GM12878 (cell line): ENCODE data around the gene TTL. TPM values are rescaled to one million over a fixed set of nuclear protein-coding genes. Genes with fewer than 3 reads are reported as not detected.

Source experiments
- ATAC-seq: fragments of 200-7000 bp; cut with Tn5 transposase; 3 replicates; pipeline ENCODE4 v1.9.1; 2020; ENCODE audit warnings: mild to moderate bottlenecking, moderate library complexity
- BruUV-seq: library from RNA; stranded (reverse); fragments of 400-500 nt; replicated peaks from 2 replicates; lab custom pipeline; 2021; lab: Mats Ljungman, UMichigan
- CTCF ChIA-PET: fragments of 300-600 bp; sonication (Branson Sonifier 250); formaldehyde crosslinking; extraction: SDS; loops from one replicate; lab custom pipeline; 2021; ENCODE audit warnings: inconsistent platforms; lab: Yijun Ruan, JAX
- POLR2A ChIA-PET: fragments of 350-600 bp; formaldehyde crosslinking; extraction: SDS; loops from one replicate; lab custom pipeline; 2021; ENCODE audit warnings: inconsistent platforms; lab: Charles Lee
- RAD21 ChIA-PET: fragments of 300-600 bp; sonication (Branson Sonifier 250); formaldehyde crosslinking; loops from one replicate; lab custom pipeline; 2023; ENCODE audit warnings: antibody characterized with exemption; ENCODE audit not compliant: unreplicated experiment; lab: Charles Lee
- SMC1A ChIA-PET: fragments of 300-600 bp; sonication (Branson Sonifier 250); formaldehyde crosslinking; loops from one replicate; lab custom pipeline; 2023; ENCODE audit not compliant: unreplicated experiment, uncharacterized antibody; lab: Charles Lee
- DNase-seq: peaks from one replicate; pipeline ENCODE4 v3.0.0-alpha.2; 2011; ENCODE audit warnings: low read depth, low spot score
- FAIRE-seq: peaks from 3 replicates; lab custom pipeline; 2011; peaks lifted over from hg19 to GRCh38; lab: Jason Lieb, UNC
- H2AFZ ChIP-seq: 2 replicates; pipeline ENCODE4 v1.6.0; 2011; ENCODE audit warnings: low read depth, low read length, control low read depth; ENCODE audit not compliant: control insufficient read depth
- H3K27ac ChIP-seq: 2 replicates; pipeline ENCODE4 v1.5.1; 2011; ENCODE audit warnings: control low read depth; ENCODE audit not compliant: control insufficient read depth, insufficient read depth
- H3K27me3 ChIP-seq, 2 experiments: replicated peaks in 1 of 2; 2 replicates each; pipeline versions ENCODE4 v1.6.0 to v1.6.1; 2011; ENCODE audit warnings: low read length in 1 of 2; ENCODE audit not compliant: control insufficient read depth in 2 of 2, insufficient read depth in 2 of 2
- H3K36me3 ChIP-seq, 2 experiments: 2 replicates each; pipeline ENCODE4 v1.5.1; 2011; ENCODE audit warnings: low read length in 1 of 2; ENCODE audit not compliant: control insufficient read depth in 2 of 2, insufficient read depth in 2 of 2
- H3K4me1 ChIP-seq: 2 replicates; pipeline ENCODE4 v1.6.1; 2011; ENCODE audit warnings: mild to moderate bottlenecking, low read length, moderate library complexity, mixed read lengths; ENCODE audit not compliant: control insufficient read depth, insufficient read depth
- H3K4me2 ChIP-seq: 2 replicates; pipeline ENCODE4 v1.6.0; 2011; ENCODE audit warnings: control low read depth; ENCODE audit not compliant: control insufficient read depth, insufficient read depth
- H3K4me3 ChIP-seq: fragments of 200-600 bp; sonication (generic); 2 replicates; pipeline ENCODE4 v1.5.1; 2016
- H3K79me2 ChIP-seq: 2 replicates; pipeline ENCODE4 v1.6.0; 2011; ENCODE audit warnings: low read length; ENCODE audit not compliant: control insufficient read depth, insufficient read depth
- H3K9ac ChIP-seq: 2 replicates; pipeline ENCODE4 v1.8.0; 2011; ENCODE audit warnings: low read length, control low read depth, mixed read lengths; ENCODE audit not compliant: control insufficient read depth, insufficient read depth
- H3K9me3 ChIP-seq: replicated peaks from 3 replicates; pipeline ENCODE4 v1.5.1; 2011; ENCODE audit warnings: mild to moderate bottlenecking, low read length; ENCODE audit not compliant: control insufficient read depth, insufficient read depth
- H4K20me1 ChIP-seq: 2 replicates; pipeline ENCODE4 v1.6.0; 2011; ENCODE audit not compliant: control insufficient read depth, insufficient read depth
- GATAD2B ChIP-seq: fragments of 450-650 bp; conservative IDR thresholded peaks from 2 replicates; pipeline ENCODE4 v1.6.1; 2017; ENCODE audit warnings: low read depth, mild to moderate bottlenecking, moderate library complexity
- KDM1A ChIP-seq: fragments of 200-600 bp; sonication (generic); IDR thresholded peaks from 2 replicates; pipeline ENCODE4 v1.6.1; 2016; ENCODE audit warnings: borderline replicate concordance
- RAD51 ChIP-seq: fragments of 450-650 bp; IDR thresholded peaks from 2 replicates; pipeline ENCODE4 v1.6.1; 2016; ENCODE audit warnings: moderate library complexity, mild to moderate bottlenecking, inconsistent platforms
- SKIL ChIP-seq: fragments of 450-650 bp; IDR thresholded peaks from 2 replicates; pipeline ENCODE4 v1.6.1; 2017; ENCODE audit warnings: mild to moderate bottlenecking, low read depth, inconsistent platforms; ENCODE audit not compliant: poor library complexity, severe bottlenecking
- ZBTB33 ChIP-seq: fragments of 450-650 bp; IDR thresholded peaks from 2 replicates; pipeline ENCODE4 v1.6.1; 2017; ENCODE audit warnings: mild to moderate bottlenecking
- WGBS: methylation state at CpG from one replicate; pipeline ENCODE4 v1.1.6; 2016; ENCODE audit warnings: low lambda C conversion rate; ENCODE audit not compliant: insufficient replicate concordance, insufficient coverage; ENCODE audit errors: missing lambda C conversion rate; 5-methylcytosine and 5-hydroxymethylcytosine counted together
- in situ Hi-C: fragments of 300-500 bp; cut with MboI; formaldehyde crosslinking; loops from 9 replicates; pipeline ENCODE4 v1.14.3; 2018; ENCODE audit warnings: mixed read lengths
- intact Hi-C: fragments of 100-400 bp; cut with micrococcal nuclease; formaldehyde crosslinking; loops from one replicate; pipeline ENCODE4 v1.14.2; 2022; ENCODE audit not compliant: unreplicated experiment
- polyA plus RNA-seq, 11 experiments: library from polyadenylated mRNA; depleted of rRNA in 4 of 11; unstranded in 6 of 11; stranded (reverse) in 5 of 11; fragments of >200 nt; fragmentation: Nextera tagmentation in 4 of 11; fragmentation: Illumina TruSeq in 1 of 11; extraction: Ambion mirVana in 4 of 11; extraction: Trizol in 1 of 11; gene quantifications; 1 replicate in 1 of 11; 2 replicates in 10 of 11; pipeline versions ENCODE4 v1.2.1 to v1.2.3, GENCODE V29; 2011 to 2016; ENCODE audit warnings: inconsistent platforms in 2 of 11, missing spikeins in 2 of 11, low read depth in 1 of 11
- total RNA-seq, 4 experiments: library from RNA; depleted of rRNA in 3 of 4; stranded (reverse); fragments of >200 nt in 3 of 4; fragmentation: Illumina TruSeq in 1 of 4; extraction: Trizol in 1 of 4; gene quantifications; 2 replicates each; pipeline versions ENCODE4 v1.2.1 to v1.2.3, GENCODE V29; 2013 to 2021

Gene TTL
- total and polyA plus RNA-seq, 10 of the 15 experiments (the other 5 are each of a cell fraction or from before 2014, with no cell fraction given): 3.9 to 27.1 (median 16.1) TPM

GRCh38 chr2:112459372-112459771 is 22.6 kb upstream of the TTL start:
- no peaks in the 10 kb centered on the region for H3K4me1 ChIP-seq
- ATAC-seq (no peak), FAIRE-seq (no peak), DNase-seq (no peak)
- no peaks in the 10 kb centered on the region for H3K9me3 ChIP-seq
- no peaks in the 10 kb centered on the region for H4K20me1 ChIP-seq
- in situ Hi-C loops (loop anchor here (10.0 kb wide), 1 partner anchor 125 kb away; no protein-coding TSS in a partner anchor), intact Hi-C loops (no loop called here)
- TF ChIP-seq KDM1A (no peak), SKIL (no peak)
- H3K27ac ChIP-seq: no peak overlapping the region
- CTCF ChIA-PET: interaction anchor here (1.3 kb wide), 1 partner anchor 21 kb away, joined by 3 read pairs; no protein-coding TSS in a partner anchor
- H3K4me2 ChIP-seq: no peak overlapping the region
- no peak overlapping the region for H2AFZ ChIP-seq
- H3K79me2 ChIP-seq: no peaks in the 10 kb centered on the region
- SMC1A ChIA-PET: no interaction called here
- H3K4me3 ChIP-seq: no peak overlapping the region
- H3K36me3 ChIP-seq: no peaks in the 10 kb centered on the region
- BruUV-seq: no TSS peak
- RAD21 ChIA-PET: no interaction called here
- 89% methylated on average over 1 of the region's 1 CpG for WGBS
- POLR2A ChIA-PET: no interaction called here
- H3K27me3 ChIP-seq: no peaks in the 10 kb centered on the region; a peak in 2 of 4 replicates
- H3K9ac ChIP-seq: no peak overlapping the region

- no peak overlapping the region for H2AFZ ChIP-seq
- intact Hi-C loops: no loop called here
- H3K4me1 ChIP-seq: no peaks in the 10 kb centered on the region
- no peak overlapping the region for H3K9ac ChIP-seq
- no peak overlapping the region for H3K27ac ChIP-seq
- DNase-seq: no peak
- no peak for FAIRE-seq
- 34% methylated on average over 5 of the region's 5 CpGs for WGBS
- no peaks in the 10 kb centered on the region for H4K20me1 ChIP-seq
- CTCF ChIA-PET: interaction anchor here (1.0 to 1.4 kb wide), 4 partner anchors 10 to 207 kb away, joined by 3 to 5 read pairs (median 4); partner anchors contain the start of gene ZC3H8
- no peak for ATAC-seq
- no peaks in the 10 kb centered on the region for H3K9me3 ChIP-seq
- no peaks in the 10 kb centered on the region; a peak in 2 of 4 replicates for H3K27me3 ChIP-seq
- no peak for TF ChIP-seq ZBTB33
- TF ChIP-seq GATAD2B: no peak
- TF ChIP-seq RAD51: no peak
- no peaks in the 10 kb centered on the region for H3K79me2 ChIP-seq
- H3K4me2 ChIP-seq: no peak overlapping the region
- no peak overlapping the region for H3K4me3 ChIP-seq
- H3K36me3 ChIP-seq: no peaks in the 10 kb centered on the region
- SMC1A ChIA-PET: no interaction called here
- RAD21 ChIA-PET: no interaction called here
- POLR2A ChIA-PET: no interaction called here
- no TSS peak for BruUV-seq
- in situ Hi-C loops: no loop called here
These were observed 19.8 kb upstream of the TTL start for GRCh38 chr2:112462178-112462577.
